HG02798 (cell line): ENCODE measurements around the gene TMEM151A.
"Not testable (repeated sequence)": the region's sequence is repeated elsewhere in the genome, so short reads cannot be mapped to it uniquely, and the experiment has no call there.

ENCODE experiments used
- ATAC-seq: cut with Tn5 transposase; IDR thresholded peaks from one replicate; pipeline ENCODE4 v1.9.1; 2021; ENCODE audit warnings: mild to moderate bottlenecking; ENCODE audit not compliant: unreplicated experiment, poor library complexity

Gene TMEM151A

GRCh38 chr11:66291706-66292542 lies at the start of gene TMEM151A:
Gene TMEM151A, plus strand, starts transcription at chr11:66291894. Its CDS starts 120 bp downstream, at chr11:66292014.
- no peak for ATAC-seq

- no peak for ATAC-seq
These were observed 49.5 kb upstream of the TMEM151A start for GRCh38 chr11:66242095-66242765.

- ATAC-seq: no peak
These were observed 47.7 kb upstream of the TMEM151A start for GRCh38 chr11:66243782-66244535.

- no peak for ATAC-seq
These were observed 44.4 kb upstream of the TMEM151A start for GRCh38 chr11:66247295-66247694.

- ATAC-seq: no peak
These were observed 43.9 kb upstream of the TMEM151A start for GRCh38 chr11:66247801-66248200.

- no peak for ATAC-seq
These were observed 42.8 kb upstream of the TMEM151A start for GRCh38 chr11:66248903-66249302.

- ATAC-seq: no peak
These were observed 39.9 kb upstream of the TMEM151A start for GRCh38 chr11:66251809-66252208.

- not testable (repeated sequence) for ATAC-seq
These were observed 38.6 kb upstream of the TMEM151A start for GRCh38 chr11:66253081-66253480.

- no peak for ATAC-seq
These were observed 33.2 kb upstream of the TMEM151A start for GRCh38 chr11:66258473-66258893.

- ATAC-seq: no peak
These were observed 32.5 kb upstream of the TMEM151A start for GRCh38 chr11:66259225-66259624.

- no peak for ATAC-seq
These were observed 31.7 kb upstream of the TMEM151A start for GRCh38 chr11:66259956-66260355.

GRCh38 chr11:66261578-66261977 lies 30.1 kb upstream of the TMEM151A start:
- ATAC-seq: no peak

GRCh38 chr11:66262191-66262590 lies 29.5 kb upstream of the TMEM151A start:
- no peak for ATAC-seq

- ATAC-seq: no peak
These were observed 29.0 kb upstream of the TMEM151A start for GRCh38 chr11:66262696-66263095.

- no peak for ATAC-seq
These were observed 28.5 kb upstream of the TMEM151A start for GRCh38 chr11:66263231-66263630.

- no peak for ATAC-seq
These were observed 27.9 kb upstream of the TMEM151A start for GRCh38 chr11:66263785-66264184.

GRCh38 chr11:66264383-66264782 lies 27.3 kb upstream of the TMEM151A start:
- no peak for ATAC-seq

GRCh38 chr11:66264914-66265313 lies 26.8 kb upstream of the TMEM151A start:
- no peak for ATAC-seq

GRCh38 chr11:66265531-66266377 lies 25.9 kb upstream of the TMEM151A start:
- ATAC-seq: no peak
